ENCODE data around the gene PREX1. TPM values are rescaled to one million over a fixed set of nuclear protein-coding genes. Genes with fewer than 3 reads are reported as not detected.

The PREX1 gene
- total and polyA plus RNA-seq, 2 of the 4 experiments (the other 2 are of a cell fraction): 0.67 to 0.72 TPM

DNA sequence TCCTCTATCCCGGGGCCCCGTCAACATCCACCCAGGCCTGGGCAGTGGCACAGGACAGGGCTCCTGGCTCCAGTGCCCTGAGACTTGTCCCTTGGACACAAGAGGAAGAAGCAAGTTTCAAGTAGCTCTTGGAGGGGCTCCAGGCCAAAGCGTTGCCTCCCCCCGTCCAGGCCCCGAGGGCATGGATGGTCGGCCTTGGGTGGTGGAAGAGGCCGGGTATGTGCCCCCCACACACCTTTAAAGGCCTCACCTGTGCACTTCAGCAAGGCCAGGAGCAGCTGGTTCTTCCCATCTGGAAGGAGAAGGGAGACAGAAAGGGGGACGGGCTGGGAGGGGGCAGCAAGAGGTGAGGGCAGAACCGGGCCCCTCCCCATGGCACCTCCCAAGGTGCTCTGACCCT, 190.3 kb downstream of the PREX1 start:
- in situ Hi-C loops (cut with MboI; ENCODE audit: low sequenced_read_pairs): no loop called here
- POLR2A ChIA-PET (ENCODE audit: unreplicated experiment): no interaction called here
- no peak overlapping the region for H3K9ac ChIP-seq (ENCODE audit: low read depth, low read length)
- TF ChIP-seq MAZ (IDR thresholded peaks at IDR 0.05; ENCODE audit: borderline replicate concordance, low read depth, low read length) (no peak), POLR2A (IDR thresholded peaks at IDR 0.05; ENCODE audit: low read depth, low read length) (no peak), MAFK (IDR thresholded peaks at IDR 0.05; ENCODE audit: low read depth, low read length) (no peak), RFX5 (IDR thresholded peaks at IDR 0.05; ENCODE audit: low read depth, low read length) (no peak), NFE2L2 (IDR thresholded peaks at IDR 0.05; ENCODE audit: low read depth, low read length) (no peak), FOS (IDR thresholded peaks at IDR 0.05; ENCODE audit: low read depth, low read length) (no peak), MXI1 (IDR thresholded peaks at IDR 0.05; ENCODE audit: borderline replicate concordance, low read depth, low read length) (no peak), RAD21 (IDR thresholded peaks at IDR 0.05; ENCODE audit: low read length) (no peak)
- TF ChIP-seq, protein P1, sequence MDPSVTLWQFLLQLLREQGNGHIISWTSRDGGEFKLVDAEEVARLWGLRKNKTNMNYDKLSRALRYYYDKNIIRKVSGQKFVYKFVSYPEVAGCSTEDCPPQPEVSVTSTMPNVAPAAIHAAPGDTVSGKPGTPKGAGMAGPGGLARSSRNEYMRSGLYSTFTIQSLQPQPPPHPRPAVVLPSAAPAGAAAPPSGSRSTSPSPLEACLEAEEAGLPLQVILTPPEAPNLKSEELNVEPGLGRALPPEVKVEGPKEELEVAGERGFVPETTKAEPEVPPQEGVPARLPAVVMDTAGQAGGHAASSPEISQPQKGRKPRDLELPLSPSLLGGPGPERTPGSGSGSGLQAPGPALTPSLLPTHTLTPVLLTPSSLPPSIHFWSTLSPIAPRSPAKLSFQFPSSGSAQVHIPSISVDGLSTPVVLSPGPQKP (IDR thresholded peaks at IDR 0.05; ENCODE audit: borderline replicate concordance, low read depth, low read length): no peak
- TF ChIP-seq, protein P2, sequence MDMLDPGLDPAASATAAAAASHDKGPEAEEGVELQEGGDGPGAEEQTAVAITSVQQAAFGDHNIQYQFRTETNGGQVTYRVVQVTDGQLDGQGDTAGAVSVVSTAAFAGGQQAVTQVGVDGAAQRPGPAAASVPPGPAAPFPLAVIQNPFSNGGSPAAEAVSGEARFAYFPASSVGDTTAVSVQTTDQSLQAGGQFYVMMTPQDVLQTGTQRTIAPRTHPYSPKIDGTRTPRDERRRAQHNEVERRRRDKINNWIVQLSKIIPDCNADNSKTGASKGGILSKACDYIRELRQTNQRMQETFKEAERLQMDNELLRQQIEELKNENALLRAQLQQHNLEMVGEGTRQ (IDR thresholded peaks at IDR 0.05; ENCODE audit: low read depth, low read length): no peak
- BruUV-seq (replicated peaks): no TSS peak
- H3K27me3 ChIP-seq (ENCODE audit: control insufficient read depth, insufficient read depth, low read length): peaks cover 2% of the 10 kb centered on the region; the same call in 1 of the 2 replicates
- H3K9me1 ChIP-seq (ENCODE audit: insufficient read depth, low read length): peaks cover 5% of the 10 kb centered on the region; the same call in 1 of the 2 replicates
- no peak overlapping the region for H4K8ac ChIP-seq (ENCODE audit: low read depth in 2 of 2, low read length in 2 of 2)
- H2AK5ac ChIP-seq (ENCODE audit: low read depth, low read length): no peak overlapping the region
- dilution Hi-C loops (cut with HindIII; ENCODE audit: low sequenced_read_pairs, unreplicated experiment): no loop called here
- intact Hi-C loops (cut with micrococcal nuclease): no loop called here
- H4K5ac ChIP-seq (ENCODE audit: low read depth, low read length): no peak overlapping the region
- CTCF ChIA-PET: no interaction called here
- H3K23ac ChIP-seq (ENCODE audit: low read depth, low read length): no peak overlapping the region
- no peaks in the 10 kb centered on the region for H3K4me1 ChIP-seq (ENCODE audit: control insufficient read depth, insufficient read depth, low read length)
- no peaks in the 10 kb centered on the region for H3K9me3 ChIP-seq (ENCODE audit: control insufficient read depth, insufficient read depth, low read length)
- no peak overlapping the region for H3K18ac ChIP-seq (ENCODE audit: low read depth, low read length)
- no peak overlapping the region for H3K14ac ChIP-seq (replicated peaks; ENCODE audit: low read depth, low read length)
- no peak overlapping the region for H2BK5ac ChIP-seq (ENCODE audit: low read depth, low read length, poor library complexity, severe bottlenecking)
- H3K4ac ChIP-seq (ENCODE audit: low read depth, low read length): no peak overlapping the region
- H2AK9ac ChIP-seq (replicated peaks; ENCODE audit: low read depth, low read length, poor library complexity): no peak overlapping the region
- no peaks in the 10 kb centered on the region for H3K36me3 ChIP-seq (ENCODE audit: control insufficient read depth, insufficient read depth, low read length)
- H3K56ac ChIP-seq (ENCODE audit: extremely low read depth, insufficient read depth, low read length): no peak overlapping the region
- no CpG with 5 or more reads among the region's 9 CpGs for WGBS, 2 experiments (ENCODE audit: extremely low coverage in 2 of 2, insufficient read length in 1 of 2)
- H4K91ac ChIP-seq (ENCODE audit: insufficient read depth, low read depth, low read length): no peak overlapping the region
- no peak overlapping the region for H2BK15ac ChIP-seq (ENCODE audit: low read depth, low read length)
- no peak overlapping the region for H2BK120ac ChIP-seq (ENCODE audit: low read depth, low read length)
- no peak overlapping the region for H2AFZ ChIP-seq (replicated peaks; ENCODE audit: low read length, poor library complexity)
- peaks cover 4% of the 10 kb centered on the region; the same call in 1 of the 2 replicates for H4K20me1 ChIP-seq (ENCODE audit: insufficient read depth, low read length)
- H3K4me2 ChIP-seq (ENCODE audit: low read depth, low read length): no peak overlapping the region
- H3K4me3 ChIP-seq (ENCODE audit: insufficient read depth, low read depth, low read length): no peak overlapping the region
- H3K27ac ChIP-seq (ENCODE audit: insufficient read depth, low read length): no peak overlapping the region
- no peaks in the 10 kb centered on the region for H3K79me1 ChIP-seq (ENCODE audit: low read depth in 1 of 2, low read length in 2 of 2)
- no peak for ATAC-seq (ENCODE audit: low read depth)
- no peak overlapping the region for H2BK20ac ChIP-seq (ENCODE audit: low read depth, low read length)
- no peak for DNase-seq
